ACC112 (cell line): ENCODE measurements around the gene SOX5.
"Not testable (repeated sequence)": the region's sequence is repeated elsewhere in the genome, so short reads cannot be mapped to it uniquely, and the experiment has no call there.

Experiments
- H2AFZ ChIP-seq: fragments of 200-600 bp; sonication (generic); one replicate; pipeline ENCODE4 v1.6.0; 2017; ENCODE audit warnings: antibody characterized with exemption, low read length; ENCODE audit not compliant: unreplicated experiment
- H3K27ac ChIP-seq: fragments of 200-600 bp; sonication (generic); 2 replicates; pipeline ENCODE4 v1.5.1; 2014; ENCODE audit warnings: low read depth, mild to moderate bottlenecking, antibody characterized with exemption, low read length, moderate library complexity
- H3K27me3 ChIP-seq: fragments of 200-600 bp; sonication (generic); 2 replicates; pipeline ENCODE4 v1.6.1; 2014; ENCODE audit warnings: mild to moderate bottlenecking, antibody characterized with exemption, low read length, moderate library complexity, mixed read lengths; ENCODE audit not compliant: insufficient read depth
- H3K36me3 ChIP-seq: fragments of 200-600 bp; sonication (generic); 2 replicates; pipeline ENCODE4 v1.6.1; 2016; ENCODE audit warnings: mild to moderate bottlenecking, antibody characterized with exemption, low read length, moderate library complexity, mixed read lengths; ENCODE audit not compliant: insufficient read depth
- H3K4me1 ChIP-seq: fragments of 200-600 bp; sonication (generic); one replicate; pipeline ENCODE4 v1.6.1; 2016; ENCODE audit warnings: low read length, mixed read lengths; ENCODE audit not compliant: insufficient read depth, unreplicated experiment, control insufficient read depth
- H3K4me3 ChIP-seq: fragments of 200-600 bp; sonication (generic); 2 replicates; pipeline ENCODE4 v1.5.1; 2014; ENCODE audit warnings: mild to moderate bottlenecking, low read depth, low read length
- H3K79me2 ChIP-seq: fragments of 200-600 bp; sonication (generic); one replicate; pipeline ENCODE4 v1.6.0; 2016; ENCODE audit warnings: low read length; ENCODE audit not compliant: control insufficient read depth, unreplicated experiment, insufficient read depth

Gene SOX5

DNA sequence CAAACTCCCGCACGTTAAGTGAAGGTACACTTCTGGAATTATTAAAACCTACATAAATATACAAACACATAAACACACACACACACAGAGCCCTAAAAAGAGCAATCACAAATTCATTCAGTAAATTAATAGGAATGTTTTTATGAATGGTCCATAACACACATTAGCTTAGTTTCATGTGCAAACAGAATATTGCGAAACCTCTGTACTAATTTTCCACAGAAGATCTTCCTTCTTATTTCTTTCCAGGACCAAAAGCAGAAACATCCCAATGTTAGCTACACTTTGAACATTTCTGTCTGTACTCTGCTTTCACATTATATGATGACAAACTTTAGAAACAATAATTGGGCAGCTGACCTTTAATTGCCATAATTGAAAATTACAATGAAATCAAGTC is 101.6 kb downstream of the SOX5 start:
- Histone ChIP-seq H3K27me3 (no peaks in the 10 kb centered on the region), H3K4me1 (no peaks in the 10 kb centered on the region), H3K36me3 (no peaks in the 10 kb centered on the region), H3K79me2 (no peaks in the 10 kb centered on the region), H2AFZ (no peak overlapping the region), H3K27ac (no peak overlapping the region), H3K4me3 (no peak overlapping the region)

DNA sequence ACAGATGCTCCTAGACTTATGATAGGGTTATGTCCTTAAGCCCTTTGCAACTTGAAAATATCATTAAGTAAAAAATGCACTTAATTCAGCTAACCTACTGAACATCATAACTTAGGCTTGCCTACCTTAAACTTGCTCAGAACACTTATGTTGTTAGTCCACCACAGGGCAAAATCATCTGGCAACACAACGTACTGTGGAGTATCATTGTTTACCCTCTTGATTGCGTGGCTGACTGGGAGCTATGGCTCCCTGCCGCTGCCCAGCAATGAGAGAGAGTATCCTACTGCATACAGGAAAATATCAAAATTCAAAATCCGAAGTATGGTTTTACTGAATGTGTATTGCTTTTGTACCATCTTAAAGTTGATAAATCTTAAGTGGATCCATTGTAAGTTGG is 105.5 kb downstream of the SOX5 start:
- Histone ChIP-seq H3K79me2 (no peaks in the 10 kb centered on the region), H3K4me3 (no peak overlapping the region), H3K27me3 (no peaks in the 10 kb centered on the region), H3K36me3 (no peaks in the 10 kb centered on the region), H3K4me1 (no peaks in the 10 kb centered on the region), H2AFZ (no peak overlapping the region), H3K27ac (no peak overlapping the region)

DNA sequence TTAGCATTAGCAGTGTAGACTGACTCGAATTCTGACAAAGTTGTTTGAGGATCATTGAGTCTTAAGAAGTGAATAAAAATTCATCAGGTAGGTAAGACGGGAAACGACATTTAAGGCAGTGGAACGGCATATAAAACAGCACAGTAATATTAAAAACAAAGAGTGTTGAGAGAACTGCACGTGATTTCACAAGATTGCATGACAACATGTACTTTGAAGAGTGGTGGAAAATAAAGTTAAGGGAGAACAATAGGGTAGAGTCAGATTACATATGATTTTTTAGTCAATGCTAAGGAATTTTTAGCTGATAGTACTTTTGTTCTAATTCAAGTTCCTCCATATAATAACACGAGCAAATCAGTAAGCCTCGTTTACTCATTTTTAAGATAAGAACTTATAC is 115.4 kb downstream of the SOX5 start:
- Histone ChIP-seq H3K4me1 (no peaks in the 10 kb centered on the region), H3K27me3 (no peaks in the 10 kb centered on the region), H3K4me3 (no peak overlapping the region), H3K27ac (no peak overlapping the region), H3K79me2 (no peaks in the 10 kb centered on the region), H2AFZ (no peak overlapping the region), H3K36me3 (no peaks in the 10 kb centered on the region)

DNA sequence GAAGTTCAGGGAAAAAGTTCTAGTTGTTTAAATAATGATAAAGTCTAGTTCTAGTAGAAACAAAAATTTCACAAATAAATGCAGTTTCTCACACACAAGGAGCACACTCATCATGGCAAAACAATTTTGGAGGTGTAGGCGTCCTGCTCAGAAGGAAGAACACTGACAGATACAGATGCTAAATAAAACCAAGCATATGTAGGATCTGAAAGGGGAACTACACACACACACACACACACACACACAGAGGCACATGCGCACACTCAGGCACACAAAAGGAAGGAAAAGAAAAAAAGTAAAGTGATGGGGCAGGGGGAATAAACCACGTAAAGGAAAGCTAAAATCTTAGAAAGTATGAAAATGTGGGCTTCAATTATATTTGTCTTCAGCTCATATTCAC is 117.7 kb downstream of the SOX5 start:
- Histone ChIP-seq H2AFZ (no peak overlapping the region), H3K4me3 (no peak overlapping the region), H3K27me3 (no peaks in the 10 kb centered on the region), H3K36me3 (no peaks in the 10 kb centered on the region), H3K27ac (no peak overlapping the region), H3K79me2 (no peaks in the 10 kb centered on the region), H3K4me1 (no peaks in the 10 kb centered on the region)

DNA sequence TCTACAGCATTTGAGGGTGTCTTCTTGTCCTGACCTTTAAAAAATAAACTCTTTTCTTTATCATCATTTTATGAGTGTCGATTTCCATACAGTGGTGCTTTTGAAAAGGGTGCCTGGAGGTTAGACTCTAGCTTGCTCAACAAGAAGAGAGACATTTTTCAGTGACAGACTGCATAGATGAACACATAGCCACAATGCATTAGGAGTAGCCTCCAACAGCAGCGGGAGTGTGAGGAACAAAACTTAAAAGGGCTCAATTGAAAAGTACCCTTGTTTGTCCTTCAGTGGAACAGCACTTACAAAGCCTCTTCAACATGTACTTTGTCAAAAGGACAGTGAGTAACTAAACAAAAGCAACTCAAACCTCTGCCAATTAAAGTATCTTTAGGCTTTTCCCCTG is 119.3 kb downstream of the SOX5 start:
- Histone ChIP-seq H3K4me3 (no peak overlapping the region), H2AFZ (no peak overlapping the region), H3K36me3 (no peaks in the 10 kb centered on the region), H3K79me2 (no peaks in the 10 kb centered on the region), H3K27me3 (no peaks in the 10 kb centered on the region), H3K27ac (no peak overlapping the region), H3K4me1 (no peaks in the 10 kb centered on the region)

DNA sequence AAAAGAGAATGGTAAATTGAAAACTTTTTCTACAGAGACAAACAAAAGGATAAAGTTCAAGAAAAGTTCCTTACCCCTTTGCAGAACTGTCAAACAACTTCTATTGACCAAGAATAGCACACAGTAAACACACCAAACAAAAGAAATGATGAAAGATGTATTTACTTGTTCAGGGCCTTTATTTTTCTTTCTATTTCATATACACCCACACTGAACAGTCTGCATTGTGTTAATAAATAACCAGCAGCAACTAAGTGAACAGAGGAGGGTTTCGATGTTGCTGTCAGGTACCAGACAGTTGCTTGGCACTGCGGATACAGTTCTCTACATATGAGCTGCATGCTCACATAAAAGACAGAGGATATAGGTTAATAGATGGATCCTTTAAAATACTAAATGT is 122.1 kb downstream of the SOX5 start:
- H3K27ac ChIP-seq = no peak overlapping the region
- no peaks in the 10 kb centered on the region for H3K4me1 ChIP-seq
- H2AFZ ChIP-seq = no peak overlapping the region
- no peaks in the 10 kb centered on the region for H3K79me2 ChIP-seq
- H3K4me3 ChIP-seq = no peak overlapping the region
- no peaks in the 10 kb centered on the region for H3K36me3 ChIP-seq
- H3K27me3 ChIP-seq = no peaks in the 10 kb centered on the region

DNA sequence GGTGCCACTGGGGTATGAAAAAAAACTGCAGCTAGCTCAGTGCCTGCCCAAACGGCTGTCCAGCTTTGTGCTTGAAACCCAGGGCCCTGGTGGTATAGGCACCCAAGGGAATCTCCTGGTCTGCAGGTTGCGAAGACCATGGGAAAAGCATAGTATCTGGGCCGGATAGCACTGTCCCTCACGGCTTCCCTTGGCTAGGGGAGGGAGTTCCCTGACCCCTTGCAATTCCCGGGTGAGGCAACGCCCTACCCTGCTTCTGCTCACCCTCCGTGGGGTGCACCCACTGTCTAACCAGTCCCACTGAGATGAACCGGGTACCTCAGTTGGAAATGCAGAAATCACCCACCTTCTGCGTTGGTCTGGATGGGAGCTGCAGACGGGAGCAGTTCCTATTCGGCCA is 124.3 kb downstream of the SOX5 start:
- H3K4me3 ChIP-seq, H3K36me3 ChIP-seq, H3K27ac ChIP-seq, H3K27me3 ChIP-seq, H2AFZ ChIP-seq, H3K79me2 ChIP-seq, H3K4me1 ChIP-seq: not testable (repeated sequence)

DNA sequence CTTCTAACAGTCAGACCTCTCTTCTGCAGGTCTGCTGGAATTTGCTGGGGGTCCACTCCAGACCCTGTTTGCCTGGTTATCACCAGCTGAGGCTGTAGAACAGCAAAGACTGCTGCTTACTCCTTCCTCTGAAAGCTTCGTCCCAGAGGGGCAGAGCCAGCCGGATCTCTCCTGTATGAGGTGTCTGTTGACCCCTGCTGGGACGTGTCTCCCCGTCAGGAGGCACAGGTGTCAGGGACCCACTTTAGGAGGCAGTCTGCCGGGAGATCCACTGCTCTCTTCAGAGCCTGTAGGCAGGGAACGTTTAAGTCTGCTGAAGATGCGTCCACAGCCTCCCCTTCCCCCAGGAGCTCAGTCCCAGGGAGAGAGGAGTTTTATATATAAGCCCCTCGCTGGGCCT is 125.1 kb downstream of the SOX5 start:
- no peaks in the 10 kb centered on the region for H3K27me3 ChIP-seq
- H3K4me3 ChIP-seq = no peak overlapping the region
- no peaks in the 10 kb centered on the region for H3K79me2 ChIP-seq
- H3K4me1 ChIP-seq = no peaks in the 10 kb centered on the region
- H2AFZ ChIP-seq = no peak overlapping the region
- H3K36me3 ChIP-seq = no peaks in the 10 kb centered on the region
- no peak overlapping the region for H3K27ac ChIP-seq

DNA sequence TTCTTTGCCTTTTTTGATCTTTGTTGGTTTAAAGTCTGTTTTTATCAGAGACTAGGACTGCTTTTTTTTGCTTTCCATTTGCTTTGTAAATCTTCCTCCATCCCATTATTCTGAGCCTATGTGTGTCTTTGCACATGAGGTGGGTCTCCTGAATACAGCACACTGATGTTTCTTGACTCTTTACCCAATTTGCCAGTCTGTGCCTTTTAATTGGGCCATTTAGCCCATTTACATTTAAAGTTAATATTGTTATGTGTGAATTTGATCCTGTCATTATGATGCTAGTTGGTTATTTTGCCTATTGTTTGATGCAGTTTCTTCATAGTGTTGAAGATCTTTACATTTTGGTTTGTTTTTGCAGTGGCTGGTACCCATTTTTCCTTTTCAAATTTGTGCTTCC is 126.6 kb downstream of the SOX5 start:
- not testable (repeated sequence) for H3K79me2 ChIP-seq, H3K27me3 ChIP-seq, H3K27ac ChIP-seq, H2AFZ ChIP-seq, H3K4me3 ChIP-seq, H3K36me3 ChIP-seq, H3K4me1 ChIP-seq

DNA sequence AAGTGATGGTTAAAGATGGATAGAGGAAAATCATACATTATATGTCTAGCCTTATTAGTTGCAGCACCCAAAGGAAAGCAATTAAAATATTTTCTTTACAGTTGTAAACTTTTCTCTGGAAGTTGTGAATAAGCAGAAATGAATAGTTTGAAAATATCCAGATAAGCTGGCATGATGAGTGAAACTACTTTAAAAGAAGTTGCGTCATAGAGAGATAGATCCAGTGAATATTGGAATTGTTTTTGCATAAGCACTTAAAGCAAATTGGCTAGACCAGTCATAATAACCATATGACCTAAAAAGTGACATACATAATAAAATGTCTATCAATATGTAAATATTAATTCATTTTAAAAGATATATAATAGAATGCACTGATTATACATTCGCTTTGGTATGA is 132.1 kb downstream of the SOX5 start:
- no peaks in the 10 kb centered on the region for H3K27me3 ChIP-seq
- H3K4me3 ChIP-seq = no peak overlapping the region
- H3K36me3 ChIP-seq = no peaks in the 10 kb centered on the region
- no peak overlapping the region for H3K27ac ChIP-seq
- H3K79me2 ChIP-seq = no peaks in the 10 kb centered on the region
- no peaks in the 10 kb centered on the region for H3K4me1 ChIP-seq
- no peak overlapping the region for H2AFZ ChIP-seq

DNA sequence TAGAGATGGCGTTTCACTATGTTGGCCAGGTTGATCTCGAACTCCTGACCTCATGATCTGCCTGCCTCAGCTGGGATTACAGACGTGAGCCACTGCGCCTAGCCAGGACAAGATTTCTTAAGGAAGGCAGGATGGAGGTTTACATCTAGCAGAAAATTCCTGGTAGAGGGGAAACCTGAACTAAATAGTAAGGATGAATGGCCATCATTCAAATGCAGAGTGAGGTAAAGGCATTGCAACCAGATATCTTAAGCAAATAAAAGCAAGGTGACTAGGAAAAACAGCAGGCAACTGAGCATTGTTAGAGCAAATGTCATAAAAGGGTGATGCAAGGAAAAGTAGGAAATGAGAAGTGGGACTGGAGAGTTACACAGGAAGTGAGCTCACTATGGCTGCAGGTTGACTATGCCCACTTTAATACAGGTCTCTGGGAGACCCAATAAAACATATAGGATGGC is 133.0 kb downstream of the SOX5 start:
- Histone ChIP-seq H2AFZ (no peak overlapping the region), H3K36me3 (no peaks in the 10 kb centered on the region), H3K4me3 (no peak overlapping the region), H3K27ac (no peak overlapping the region), H3K79me2 (no peaks in the 10 kb centered on the region), H3K4me1 (no peaks in the 10 kb centered on the region), H3K27me3 (no peaks in the 10 kb centered on the region)

DNA sequence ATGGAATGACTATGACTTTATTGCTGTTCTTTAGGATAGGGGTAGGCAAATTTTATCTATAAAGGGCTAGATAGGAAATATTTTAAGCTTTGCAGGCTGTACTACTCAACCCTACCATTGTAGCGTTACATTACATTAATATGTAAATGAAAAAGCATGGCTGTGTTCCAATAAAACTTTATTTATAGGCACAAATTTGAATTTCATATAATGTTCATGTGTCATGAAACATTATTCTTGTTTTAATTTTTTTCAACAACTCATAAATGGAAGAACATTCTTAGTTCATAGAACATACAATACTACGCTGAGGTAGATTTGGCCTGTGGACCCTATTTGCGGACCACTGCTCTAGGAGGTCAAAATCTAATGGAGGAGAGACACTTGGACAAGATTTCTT is 133.7 kb downstream of the SOX5 start:
- H2AFZ ChIP-seq = no peak overlapping the region
- no peaks in the 10 kb centered on the region for H3K27me3 ChIP-seq
- no peaks in the 10 kb centered on the region for H3K79me2 ChIP-seq
- H3K4me1 ChIP-seq = no peaks in the 10 kb centered on the region
- no peak overlapping the region for H3K27ac ChIP-seq
- H3K36me3 ChIP-seq = no peaks in the 10 kb centered on the region
- H3K4me3 ChIP-seq = no peak overlapping the region
